K562 (cell line): ENCODE measurements around the gene MLKL. TPM values are rescaled to one million over a fixed set of nuclear protein-coding genes. Genes with fewer than 3 reads are reported as not detected.

Experiments
- KDM5B ChIP-seq: fragments of 200-600 bp; sonication (generic); IDR thresholded peaks from 2 replicates; pipeline ENCODE4 v1.6.1; 2012; ENCODE audit warnings: low read depth, mild to moderate bottlenecking, moderate library complexity, low read length, control low read depth, inconsistent platforms; ENCODE audit not compliant: insufficient replicate concordance
- NR2C2 ChIP-seq, 2 experiments: fragments of 200-800 bp in 1 of 2; sonication (Bioruptor generic) in 1 of 2; sonication (generic) in 1 of 2; formaldehyde crosslinking in 1 of 2; IDR thresholded peaks; 2 replicates each; pipeline versions ENCODE4 v1.6.1 to v1.8.0; 2016 to 2022; ENCODE audit warnings: mild to moderate bottlenecking in 1 of 2, missing compliant biosample characterization in 1 of 2, missing genetic modification characterization in 1 of 2, missing genetic modification reagents in 1 of 2
- TAF7 ChIP-seq: fragments of 450-650 bp; IDR thresholded peaks from 2 replicates; pipeline ENCODE4 v1.6.1; 2016; ENCODE audit warnings: missing genetic modification characterization, missing compliant biosample characterization
- YY1 ChIP-seq, 3 experiments: IDR thresholded peaks; 2 replicates each; pipeline ENCODE4 v1.6.1; 2011; ENCODE audit warnings: low read length in 2 of 3, mild to moderate bottlenecking in 2 of 3, moderate library complexity in 2 of 3, borderline replicate concordance in 1 of 3, control low read depth in 1 of 3, low read depth in 1 of 3; ENCODE audit not compliant: insufficient read depth in 3 of 3, insufficient replicate concordance in 2 of 3, control insufficient read depth in 1 of 3, insufficient read length in 1 of 3; ENCODE audit errors: extremely low read depth in 1 of 3
- polyA plus RNA-seq, 8 experiments: library from polyadenylated mRNA; depleted of rRNA in 4 of 8; stranded (reverse) in 5 of 8; unstranded in 3 of 8; fragments of >200 nt; fragmentation: Nextera tagmentation in 2 of 8; fragmentation: Illumina TruSeq in 1 of 8; extraction: Ambion mirVana in 2 of 8; extraction: Trizol in 1 of 8; gene quantifications; 2 replicates each; pipeline versions ENCODE4 v1.2.1 to v1.2.3, GENCODE V29; 2011 to 2014; ENCODE audit warnings: inconsistent platforms in 1 of 8, missing spikeins in 1 of 8
- total RNA-seq, 7 experiments: library from RNA; depleted of rRNA in 6 of 7; stranded (reverse); fragments of >200 nt in 6 of 7; fragmentation: Illumina TruSeq in 2 of 7; extraction: Trizol in 2 of 7; gene quantifications; 2 replicates each; pipeline versions ENCODE4 v1.2.1 to v1.2.3, GENCODE V29; 2011 to 2021; ENCODE audit warnings: low replicate concordance in 1 of 7
- TF ChIP-seq, protein P1 (sequence below): fragments of 450-650 bp; IDR thresholded peaks from 2 replicates; pipeline ENCODE4 v1.6.1; 2016; ENCODE audit warnings: mild to moderate bottlenecking, moderate library complexity
- TF ChIP-seq, protein P2 (sequence below): sonication (generic); formaldehyde crosslinking; IDR thresholded peaks from 2 replicates; pipeline ENCODE4 v1.9.0; 2022; ENCODE audit warnings: mild to moderate bottlenecking, missing genetic modification reagents
- TF ChIP-seq, protein P3 (sequence below): fragments of 200-800 bp; sonication (Bioruptor generic); IDR thresholded peaks from 2 replicates; pipeline ENCODE4 v1.6.1; 2017; ENCODE audit warnings: missing genetic modification characterization, missing compliant biosample characterization
- TF ChIP-seq, protein P4 (sequence below), 3 experiments: fragments of 200-800 bp in 1 of 3; sonication (Bioruptor generic) in 1 of 3; sonication (generic) in 1 of 3; formaldehyde crosslinking in 1 of 3; IDR thresholded peaks; 2 replicates each; pipeline versions ENCODE4 v1.6.1 to v1.8.0; 2016 to 2022; ENCODE audit warnings: mild to moderate bottlenecking in 2 of 3, missing compliant biosample characterization in 2 of 3, missing genetic modification characterization in 2 of 3, missing genetic modification reagents in 1 of 3

Gene MLKL
- total and polyA plus RNA-seq, 9 of the 15 experiments (the other 6 are each of a cell fraction or from before 2014, with no cell fraction given): 1.6 to 6.1 (median 4.8) TPM

DNA sequence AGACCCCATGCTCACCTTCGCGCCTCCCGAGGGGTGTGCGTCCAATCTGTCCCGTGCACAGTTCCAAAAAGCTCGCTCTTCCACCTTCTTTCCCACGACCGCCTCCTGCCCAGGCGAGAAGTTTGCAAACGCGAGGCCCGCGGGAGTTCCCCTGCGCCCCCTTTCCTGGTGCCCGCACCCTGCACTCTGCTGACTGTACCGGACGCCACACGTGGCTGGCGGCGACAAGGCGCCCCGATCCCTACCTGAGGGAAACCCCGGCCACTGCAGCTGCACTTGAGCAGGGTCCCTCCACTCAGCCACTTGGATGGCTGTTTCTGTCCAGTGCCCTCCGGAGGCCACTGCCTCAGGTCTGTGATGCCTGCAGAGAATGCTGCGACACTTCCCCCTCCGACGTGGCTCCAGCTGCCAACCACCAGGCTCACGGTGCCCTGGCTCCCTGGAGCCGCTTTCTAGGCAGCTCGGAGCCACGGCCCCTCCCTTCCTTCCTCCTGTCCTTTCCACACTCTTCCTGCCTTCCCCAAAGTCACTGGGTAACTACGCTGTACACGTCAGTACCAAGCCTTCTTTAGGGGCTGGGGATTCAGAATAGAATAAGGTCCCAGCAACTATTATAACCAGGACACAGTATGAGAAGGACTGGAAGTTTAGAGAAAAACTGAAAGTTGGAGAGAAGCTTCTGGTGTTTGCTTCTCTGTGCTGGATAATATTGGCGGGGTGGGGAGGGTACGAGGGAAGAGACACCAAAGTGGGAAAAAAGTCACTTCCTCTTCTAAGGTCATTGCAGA lies at the start of gene MLKL (continued):
- peak in 1 of 3 experiments; percentile 6 for TF ChIP-seq YY1 (IDR thresholded peaks at IDR 0.05; ENCODE audit: borderline replicate concordance in 1 of 3, control insufficient read depth in 1 of 3, extremely low read depth in 1 of 3, insufficient read depth in 3 of 3, insufficient read length in 1 of 3, insufficient replicate concordance in 2 of 3, low read depth in 1 of 3, low read length in 2 of 3)
- TF ChIP-seq, protein P1, sequence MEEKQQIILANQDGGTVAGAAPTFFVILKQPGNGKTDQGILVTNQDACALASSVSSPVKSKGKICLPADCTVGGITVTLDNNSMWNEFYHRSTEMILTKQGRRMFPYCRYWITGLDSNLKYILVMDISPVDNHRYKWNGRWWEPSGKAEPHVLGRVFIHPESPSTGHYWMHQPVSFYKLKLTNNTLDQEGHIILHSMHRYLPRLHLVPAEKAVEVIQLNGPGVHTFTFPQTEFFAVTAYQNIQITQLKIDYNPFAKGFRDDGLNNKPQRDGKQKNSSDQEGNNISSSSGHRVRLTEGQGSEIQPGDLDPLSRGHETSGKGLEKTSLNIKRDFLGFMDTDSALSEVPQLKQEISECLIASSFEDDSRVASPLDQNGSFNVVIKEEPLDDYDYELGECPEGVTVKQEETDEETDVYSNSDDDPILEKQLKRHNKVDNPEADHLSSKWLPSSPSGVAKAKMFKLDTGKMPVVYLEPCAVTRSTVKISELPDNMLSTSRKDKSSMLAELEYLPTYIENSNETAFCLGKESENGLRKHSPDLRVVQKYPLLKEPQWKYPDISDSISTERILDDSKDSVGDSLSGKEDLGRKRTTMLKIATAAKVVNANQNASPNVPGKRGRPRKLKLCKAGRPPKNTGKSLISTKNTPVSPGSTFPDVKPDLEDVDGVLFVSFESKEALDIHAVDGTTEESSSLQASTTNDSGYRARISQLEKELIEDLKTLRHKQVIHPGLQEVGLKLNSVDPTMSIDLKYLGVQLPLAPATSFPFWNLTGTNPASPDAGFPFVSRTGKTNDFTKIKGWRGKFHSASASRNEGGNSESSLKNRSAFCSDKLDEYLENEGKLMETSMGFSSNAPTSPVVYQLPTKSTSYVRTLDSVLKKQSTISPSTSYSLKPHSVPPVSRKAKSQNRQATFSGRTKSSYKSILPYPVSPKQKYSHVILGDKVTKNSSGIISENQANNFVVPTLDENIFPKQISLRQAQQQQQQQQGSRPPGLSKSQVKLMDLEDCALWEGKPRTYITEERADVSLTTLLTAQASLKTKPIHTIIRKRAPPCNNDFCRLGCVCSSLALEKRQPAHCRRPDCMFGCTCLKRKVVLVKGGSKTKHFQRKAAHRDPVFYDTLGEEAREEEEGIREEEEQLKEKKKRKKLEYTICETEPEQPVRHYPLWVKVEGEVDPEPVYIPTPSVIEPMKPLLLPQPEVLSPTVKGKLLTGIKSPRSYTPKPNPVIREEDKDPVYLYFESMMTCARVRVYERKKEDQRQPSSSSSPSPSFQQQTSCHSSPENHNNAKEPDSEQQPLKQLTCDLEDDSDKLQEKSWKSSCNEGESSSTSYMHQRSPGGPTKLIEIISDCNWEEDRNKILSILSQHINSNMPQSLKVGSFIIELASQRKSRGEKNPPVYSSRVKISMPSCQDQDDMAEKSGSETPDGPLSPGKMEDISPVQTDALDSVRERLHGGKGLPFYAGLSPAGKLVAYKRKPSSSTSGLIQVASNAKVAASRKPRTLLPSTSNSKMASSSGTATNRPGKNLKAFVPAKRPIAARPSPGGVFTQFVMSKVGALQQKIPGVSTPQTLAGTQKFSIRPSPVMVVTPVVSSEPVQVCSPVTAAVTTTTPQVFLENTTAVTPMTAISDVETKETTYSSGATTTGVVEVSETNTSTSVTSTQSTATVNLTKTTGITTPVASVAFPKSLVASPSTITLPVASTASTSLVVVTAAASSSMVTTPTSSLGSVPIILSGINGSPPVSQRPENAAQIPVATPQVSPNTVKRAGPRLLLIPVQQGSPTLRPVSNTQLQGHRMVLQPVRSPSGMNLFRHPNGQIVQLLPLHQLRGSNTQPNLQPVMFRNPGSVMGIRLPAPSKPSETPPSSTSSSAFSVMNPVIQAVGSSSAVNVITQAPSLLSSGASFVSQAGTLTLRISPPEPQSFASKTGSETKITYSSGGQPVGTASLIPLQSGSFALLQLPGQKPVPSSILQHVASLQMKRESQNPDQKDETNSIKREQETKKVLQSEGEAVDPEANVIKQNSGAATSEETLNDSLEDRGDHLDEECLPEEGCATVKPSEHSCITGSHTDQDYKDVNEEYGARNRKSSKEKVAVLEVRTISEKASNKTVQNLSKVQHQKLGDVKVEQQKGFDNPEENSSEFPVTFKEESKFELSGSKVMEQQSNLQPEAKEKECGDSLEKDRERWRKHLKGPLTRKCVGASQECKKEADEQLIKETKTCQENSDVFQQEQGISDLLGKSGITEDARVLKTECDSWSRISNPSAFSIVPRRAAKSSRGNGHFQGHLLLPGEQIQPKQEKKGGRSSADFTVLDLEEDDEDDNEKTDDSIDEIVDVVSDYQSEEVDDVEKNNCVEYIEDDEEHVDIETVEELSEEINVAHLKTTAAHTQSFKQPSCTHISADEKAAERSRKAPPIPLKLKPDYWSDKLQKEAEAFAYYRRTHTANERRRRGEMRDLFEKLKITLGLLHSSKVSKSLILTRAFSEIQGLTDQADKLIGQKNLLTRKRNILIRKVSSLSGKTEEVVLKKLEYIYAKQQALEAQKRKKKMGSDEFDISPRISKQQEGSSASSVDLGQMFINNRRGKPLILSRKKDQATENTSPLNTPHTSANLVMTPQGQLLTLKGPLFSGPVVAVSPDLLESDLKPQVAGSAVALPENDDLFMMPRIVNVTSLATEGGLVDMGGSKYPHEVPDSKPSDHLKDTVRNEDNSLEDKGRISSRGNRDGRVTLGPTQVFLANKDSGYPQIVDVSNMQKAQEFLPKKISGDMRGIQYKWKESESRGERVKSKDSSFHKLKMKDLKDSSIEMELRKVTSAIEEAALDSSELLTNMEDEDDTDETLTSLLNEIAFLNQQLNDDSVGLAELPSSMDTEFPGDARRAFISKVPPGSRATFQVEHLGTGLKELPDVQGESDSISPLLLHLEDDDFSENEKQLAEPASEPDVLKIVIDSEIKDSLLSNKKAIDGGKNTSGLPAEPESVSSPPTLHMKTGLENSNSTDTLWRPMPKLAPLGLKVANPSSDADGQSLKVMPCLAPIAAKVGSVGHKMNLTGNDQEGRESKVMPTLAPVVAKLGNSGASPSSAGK: peak; percentile 92
- TF ChIP-seq, protein P2, sequence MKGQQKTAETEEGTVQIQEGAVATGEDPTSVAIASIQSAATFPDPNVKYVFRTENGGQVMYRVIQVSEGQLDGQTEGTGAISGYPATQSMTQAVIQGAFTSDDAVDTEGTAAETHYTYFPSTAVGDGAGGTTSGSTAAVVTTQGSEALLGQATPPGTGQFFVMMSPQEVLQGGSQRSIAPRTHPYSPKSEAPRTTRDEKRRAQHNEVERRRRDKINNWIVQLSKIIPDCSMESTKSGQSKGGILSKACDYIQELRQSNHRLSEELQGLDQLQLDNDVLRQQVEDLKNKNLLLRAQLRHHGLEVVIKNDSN (CRISPR knock-in tag): peak; percentile 60
- TF ChIP-seq KDM5B: no peak
- TF ChIP-seq, protein P3, sequence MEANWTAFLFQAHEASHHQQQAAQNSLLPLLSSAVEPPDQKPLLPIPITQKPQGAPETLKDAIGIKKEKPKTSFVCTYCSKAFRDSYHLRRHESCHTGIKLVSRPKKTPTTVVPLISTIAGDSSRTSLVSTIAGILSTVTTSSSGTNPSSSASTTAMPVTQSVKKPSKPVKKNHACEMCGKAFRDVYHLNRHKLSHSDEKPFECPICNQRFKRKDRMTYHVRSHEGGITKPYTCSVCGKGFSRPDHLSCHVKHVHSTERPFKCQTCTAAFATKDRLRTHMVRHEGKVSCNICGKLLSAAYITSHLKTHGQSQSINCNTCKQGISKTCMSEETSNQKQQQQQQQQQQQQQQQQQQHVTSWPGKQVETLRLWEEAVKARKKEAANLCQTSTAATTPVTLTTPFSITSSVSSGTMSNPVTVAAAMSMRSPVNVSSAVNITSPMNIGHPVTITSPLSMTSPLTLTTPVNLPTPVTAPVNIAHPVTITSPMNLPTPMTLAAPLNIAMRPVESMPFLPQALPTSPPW (CRISPR knock-in tag): peak; percentile 62
- no peak for TF ChIP-seq NR2C2 (CRISPR knock-in tag; IDR thresholded peaks at IDR 0.05)
- peak; percentile 81 for TF ChIP-seq NR2C2 (tag; IDR thresholded peaks at IDR 0.05)
- TF ChIP-seq, protein P4, sequence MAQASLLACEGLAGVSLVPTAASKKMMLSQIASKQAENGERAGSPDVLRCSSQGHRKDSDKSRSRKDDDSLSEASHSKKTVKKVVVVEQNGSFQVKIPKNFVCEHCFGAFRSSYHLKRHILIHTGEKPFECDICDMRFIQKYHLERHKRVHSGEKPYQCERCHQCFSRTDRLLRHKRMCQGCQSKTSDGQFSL (CRISPR knock-in tag; IDR thresholded peaks at IDR 0.05): 0 out of 2 replicates have a peak, but pooled peaks have one; percentile 23
- TF ChIP-seq, protein P4 (tag; IDR thresholded peaks at IDR 0.05): no peak
- TF ChIP-seq TAF7 (tag): 0 out of 2 replicates have a peak, but pooled peaks have one; percentile 6
